HG03064 (cell line): Measurements from ENCODE around the gene UTP3.
"Not testable (repeated sequence)": the region's sequence is repeated elsewhere in the genome, so short reads cannot be mapped to it uniquely, and the experiment has no call there.

Experiments used
- ATAC-seq: cut with Tn5 transposase; IDR thresholded peaks from one replicate; pipeline ENCODE4 v1.9.1; 2021; ENCODE audit warnings: low read depth; ENCODE audit not compliant: unreplicated experiment

The UTP3 gene, protein sequence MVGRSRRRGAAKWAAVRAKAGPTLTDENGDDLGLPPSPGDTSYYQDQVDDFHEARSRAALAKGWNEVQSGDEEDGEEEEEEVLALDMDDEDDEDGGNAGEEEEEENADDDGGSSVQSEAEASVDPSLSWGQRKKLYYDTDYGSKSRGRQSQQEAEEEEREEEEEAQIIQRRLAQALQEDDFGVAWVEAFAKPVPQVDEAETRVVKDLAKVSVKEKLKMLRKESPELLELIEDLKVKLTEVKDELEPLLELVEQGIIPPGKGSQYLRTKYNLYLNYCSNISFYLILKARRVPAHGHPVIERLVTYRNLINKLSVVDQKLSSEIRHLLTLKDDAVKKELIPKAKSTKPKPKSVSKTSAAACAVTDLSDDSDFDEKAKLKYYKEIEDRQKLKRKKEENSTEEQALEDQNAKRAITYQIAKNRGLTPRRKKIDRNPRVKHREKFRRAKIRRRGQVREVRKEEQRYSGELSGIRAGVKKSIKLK

DNA sequence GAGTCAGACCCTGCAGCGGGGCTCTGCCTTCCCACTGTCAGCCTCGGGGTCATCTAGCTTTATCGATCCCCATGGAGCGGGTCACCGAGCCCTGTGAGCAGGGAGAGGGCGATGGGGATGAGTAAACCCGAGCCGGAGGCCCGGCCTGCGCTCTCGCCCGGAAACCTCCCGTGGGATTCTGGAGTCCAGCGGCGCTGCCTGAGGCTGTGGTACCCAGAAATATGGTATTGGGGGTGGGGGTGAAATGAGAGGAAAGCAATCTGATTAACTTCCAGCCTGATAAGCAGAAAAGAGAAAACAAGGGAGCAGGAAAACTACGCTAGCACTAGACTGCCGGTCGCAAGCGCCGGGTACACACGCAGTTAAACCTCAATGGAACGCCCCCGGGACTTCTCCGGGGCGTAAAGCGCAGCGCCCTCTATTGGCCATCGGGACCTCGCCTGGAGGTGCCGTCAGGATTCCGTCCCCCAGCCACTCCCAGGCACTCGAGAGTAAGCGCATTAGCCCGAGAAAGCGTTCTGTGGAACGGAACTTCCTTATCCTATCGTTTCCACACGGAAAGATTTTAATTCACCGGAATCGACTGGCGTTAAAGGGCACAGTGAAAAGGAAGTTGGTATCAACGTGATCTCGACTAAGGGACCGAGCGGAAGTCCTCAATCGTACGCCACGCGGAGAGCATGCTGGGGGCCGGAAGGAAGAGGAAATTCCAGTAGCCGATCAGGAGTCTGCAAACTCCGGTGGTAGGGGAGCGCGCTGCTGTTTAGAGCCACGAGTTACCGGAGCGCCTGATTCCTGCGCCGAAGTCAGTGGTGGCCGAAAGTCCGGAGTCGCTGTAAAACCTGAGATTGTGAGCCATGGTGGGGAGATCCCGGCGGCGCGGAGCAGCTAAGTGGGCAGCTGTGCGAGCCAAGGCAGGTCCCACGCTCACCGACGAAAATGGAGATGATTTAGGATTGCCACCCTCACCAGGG is at the start of gene UTP3:
TSS of gene UTP3 (plus strand) at position 712 of the 974 bp plus-strand sequence. CDS start at position 858, 146 bp downstream.
- peak; percentile 92 for ATAC-seq

DNA sequence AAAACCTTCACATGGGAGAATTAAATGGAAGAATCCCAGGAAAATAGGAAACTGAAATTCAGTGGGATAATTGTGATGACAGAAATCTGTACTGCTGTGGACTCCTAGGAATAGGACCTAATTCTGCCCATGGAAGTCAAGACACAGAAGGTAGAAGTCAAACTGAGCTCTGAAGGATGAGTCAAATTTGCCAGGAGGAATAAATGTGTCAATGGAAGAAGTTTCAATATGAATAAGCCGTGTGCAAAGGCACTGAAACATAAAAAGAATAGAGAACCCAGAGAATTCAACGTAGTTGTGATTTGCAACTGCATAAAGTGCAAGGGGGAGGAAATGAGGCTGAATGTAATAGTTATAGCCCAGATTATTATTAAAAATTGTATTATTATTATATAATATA is 48.1 kb upstream of the UTP3 start:
- no peak for ATAC-seq

DNA sequence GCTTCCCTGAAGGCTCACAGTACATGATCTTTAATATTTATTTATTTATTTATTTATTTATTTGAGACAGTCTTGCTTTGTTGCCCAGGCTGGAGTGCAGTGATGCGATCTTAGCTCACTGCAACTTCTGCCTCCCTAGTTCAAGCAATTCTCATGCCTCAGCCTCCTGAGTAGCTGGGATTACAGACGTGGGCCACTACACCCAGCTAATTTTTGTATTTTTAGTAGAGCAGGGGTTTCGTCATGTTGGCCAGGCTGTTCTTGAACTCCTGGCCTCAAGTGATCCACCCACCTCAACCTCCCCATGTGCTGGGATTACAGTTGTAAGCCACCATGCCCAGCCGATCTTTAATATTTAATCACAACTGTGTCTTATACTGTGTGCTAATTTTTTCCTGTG is 37.6 kb upstream of the UTP3 start:
- not testable (repeated sequence) for ATAC-seq

DNA sequence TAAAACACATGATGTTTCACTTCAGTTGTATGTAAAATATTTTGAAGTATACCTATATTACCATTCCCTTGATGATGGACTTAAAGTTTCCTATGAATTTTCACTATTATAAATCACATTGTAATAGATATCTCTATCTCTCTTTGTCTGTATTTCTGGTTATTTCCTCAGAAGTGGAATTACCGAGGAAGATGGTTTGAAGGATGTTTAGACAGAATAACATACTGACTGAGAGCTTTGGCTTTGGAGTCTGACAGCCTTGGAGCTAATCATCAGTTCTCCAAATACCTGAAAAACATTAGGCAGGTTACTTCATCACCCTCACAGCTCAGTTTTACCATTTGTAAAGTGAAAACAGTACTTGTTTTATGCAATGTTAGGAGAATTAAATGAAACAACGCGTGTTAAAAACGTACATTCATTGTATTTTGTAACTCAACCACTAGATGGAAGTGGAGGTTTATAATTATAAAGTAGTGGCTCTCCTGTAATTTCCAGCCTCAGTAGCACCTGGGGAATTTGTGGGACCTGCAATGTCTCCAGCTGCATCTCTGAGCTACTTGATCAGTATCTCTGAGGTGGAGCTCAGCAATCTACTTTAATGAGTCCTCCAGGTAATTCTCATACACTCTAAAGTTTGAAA is 36.3 kb upstream of the UTP3 start:
- ATAC-seq: no peak

DNA sequence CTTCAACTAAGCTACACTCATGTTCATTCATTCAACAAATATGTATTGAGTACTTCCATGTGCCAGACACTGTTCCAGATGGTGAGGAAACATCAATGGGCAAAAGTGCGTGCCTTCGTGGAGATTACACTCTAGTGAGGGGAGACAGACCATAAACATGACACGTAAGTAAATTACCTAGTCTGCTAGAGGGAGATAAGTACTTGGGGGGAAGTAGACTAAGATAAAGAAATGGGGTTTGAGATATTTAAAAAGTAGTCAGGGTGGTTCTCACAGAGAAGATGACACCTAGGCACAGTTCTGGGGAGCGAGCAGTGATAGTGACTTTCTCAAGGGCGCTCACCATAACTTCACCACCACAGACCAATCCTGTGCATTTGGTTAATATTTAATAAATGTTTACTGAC is 33.7 kb upstream of the UTP3 start:
- ATAC-seq: no peak

DNA sequence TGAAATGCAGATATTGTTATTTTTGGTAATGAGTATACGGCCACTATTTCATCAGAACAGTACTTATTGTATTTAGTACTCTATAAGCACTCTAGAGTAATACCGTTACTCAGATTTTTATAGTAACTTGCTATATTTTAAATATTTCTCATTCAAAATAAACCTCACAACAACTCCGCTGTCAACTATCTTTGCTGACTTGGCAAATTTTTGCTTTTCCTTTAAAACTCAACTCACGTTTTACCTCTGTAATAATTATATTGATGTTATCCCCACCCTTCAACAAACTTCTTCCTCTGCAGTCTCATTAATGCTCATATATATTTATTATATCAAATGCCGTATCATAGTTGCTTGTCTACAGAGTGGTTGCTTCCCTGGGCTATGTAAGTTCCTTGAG is 31.0 kb upstream of the UTP3 start:
- no peak for ATAC-seq

DNA sequence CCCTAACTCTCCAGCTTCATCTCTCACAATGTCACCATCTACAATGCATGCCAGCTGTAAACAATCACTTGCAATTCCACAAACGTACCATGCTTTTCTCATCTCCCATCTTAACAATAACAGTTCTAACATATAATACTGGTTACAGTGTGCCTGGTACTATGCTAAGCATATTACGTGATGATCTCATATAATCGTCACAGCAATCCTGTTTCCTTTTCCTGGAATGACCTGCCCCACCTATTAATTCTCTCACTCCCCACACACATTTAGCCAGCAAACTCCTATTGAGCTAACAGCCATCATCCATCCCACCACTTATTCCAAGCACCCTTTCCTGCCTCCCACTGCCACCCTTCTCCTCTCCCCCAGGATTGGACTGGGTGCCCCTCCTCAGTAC is 29.9 kb upstream of the UTP3 start:
- no peak for ATAC-seq

DNA sequence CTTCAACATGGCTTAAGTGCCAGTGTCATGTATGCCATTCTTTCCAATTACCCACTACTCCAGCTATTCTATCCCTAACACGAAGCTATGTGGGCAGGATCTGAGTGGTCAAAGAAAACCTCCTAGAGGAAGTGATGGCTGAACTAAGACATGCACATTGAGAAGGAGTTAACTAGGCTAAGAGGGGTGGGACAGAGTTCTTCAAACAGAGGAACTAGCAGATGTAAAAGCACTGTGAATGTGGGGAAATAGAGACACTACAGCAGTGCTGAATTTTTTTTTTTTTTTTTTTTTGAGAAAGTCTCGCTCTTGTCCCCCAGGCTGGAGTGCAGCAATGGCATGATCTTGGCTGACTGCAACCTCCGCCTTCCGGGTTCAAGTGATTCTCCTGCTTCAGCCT is 28.2 kb upstream of the UTP3 start:
- ATAC-seq: no peak

DNA sequence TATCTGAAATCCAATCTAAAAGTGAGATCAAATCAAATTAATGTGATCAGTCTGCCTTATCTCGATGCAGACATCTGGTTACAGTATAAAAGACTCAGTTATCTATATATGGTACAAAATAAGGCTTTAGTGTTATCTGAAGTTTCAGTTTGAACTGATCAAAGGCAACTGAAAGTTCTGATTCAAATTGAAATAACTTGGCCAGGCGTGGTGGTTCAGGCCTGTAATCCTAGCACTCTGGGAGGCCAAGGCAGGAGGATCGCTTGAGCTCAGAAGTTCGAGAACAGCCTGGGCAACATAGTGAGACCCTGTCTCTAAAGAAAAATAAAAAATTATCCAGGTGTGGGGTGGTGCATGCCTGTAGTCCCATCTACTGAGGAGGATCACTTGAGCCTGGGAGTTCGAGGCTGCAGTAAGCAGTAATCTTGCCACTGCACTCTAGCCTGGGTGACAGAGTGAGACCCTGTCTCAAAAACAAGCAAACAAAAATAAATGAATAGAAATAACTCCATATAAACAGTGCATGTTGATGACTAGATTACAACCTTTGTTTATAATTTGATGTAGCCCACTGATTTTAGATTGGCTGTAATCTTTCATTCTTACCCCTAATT is 26.9 kb upstream of the UTP3 start:
- ATAC-seq: peak; percentile 85

DNA sequence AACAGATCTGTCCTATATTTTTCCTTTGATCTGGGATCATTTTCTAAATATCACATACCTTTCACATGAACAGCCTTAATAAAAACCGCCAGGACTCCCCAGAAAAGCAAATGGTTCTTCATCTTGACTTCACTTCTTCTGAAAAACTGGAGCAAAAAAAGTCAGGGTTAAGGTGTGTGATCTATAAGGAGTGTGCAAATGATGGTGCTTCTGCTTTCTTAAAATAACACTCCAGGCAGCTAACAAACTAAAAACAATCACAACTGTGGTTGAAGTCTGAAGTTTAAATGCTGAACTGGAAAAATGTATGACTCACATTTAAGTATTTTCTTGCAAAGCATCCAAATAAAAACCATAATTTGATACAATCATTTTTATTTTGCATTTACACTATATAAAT is 22.0 kb upstream of the UTP3 start, which contains the start of gene JCHAIN:
TSS of gene JCHAIN (minus strand) at position 140 of the 400 bp plus-strand sequence. CDS start at position 122, 18 bp downstream.
- peak; percentile 43 for ATAC-seq

DNA sequence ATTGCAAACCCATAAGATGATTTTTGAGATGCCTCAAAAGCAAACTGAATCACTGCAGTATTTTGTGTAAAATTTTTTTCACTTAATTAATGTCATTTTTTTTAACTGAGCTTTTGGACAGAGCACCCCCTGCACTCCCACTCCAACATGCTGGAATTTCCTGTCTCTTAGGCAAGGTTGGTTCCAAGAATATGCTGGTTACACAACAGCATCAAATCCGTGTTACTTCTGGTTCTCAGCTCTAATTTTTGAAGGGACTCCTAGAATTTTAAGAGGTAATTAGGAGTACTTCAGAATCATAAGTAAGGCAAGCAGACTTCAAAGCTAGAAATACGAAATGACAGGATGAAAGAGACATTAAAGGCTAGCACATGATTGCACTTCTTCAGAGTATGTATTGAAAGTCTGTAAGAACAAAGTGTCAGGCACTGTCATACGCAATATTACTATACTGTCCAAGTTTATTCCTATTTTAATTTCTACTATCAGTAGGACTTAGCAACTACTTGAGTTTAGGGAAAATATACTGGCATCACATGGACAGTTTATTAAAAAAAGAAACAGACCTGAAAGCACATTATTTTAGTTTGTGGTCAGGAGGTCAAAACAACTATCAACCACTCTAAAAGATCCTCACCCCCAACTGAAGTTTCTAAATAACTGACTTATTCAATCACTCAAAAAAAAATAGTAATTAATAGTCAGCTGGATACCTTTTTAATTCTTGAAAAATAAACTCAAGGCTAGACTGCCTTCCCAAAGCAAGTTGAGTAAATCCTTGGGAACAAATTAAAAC is 20.4 kb upstream of the UTP3 start:
- ATAC-seq: peak; percentile 50

DNA sequence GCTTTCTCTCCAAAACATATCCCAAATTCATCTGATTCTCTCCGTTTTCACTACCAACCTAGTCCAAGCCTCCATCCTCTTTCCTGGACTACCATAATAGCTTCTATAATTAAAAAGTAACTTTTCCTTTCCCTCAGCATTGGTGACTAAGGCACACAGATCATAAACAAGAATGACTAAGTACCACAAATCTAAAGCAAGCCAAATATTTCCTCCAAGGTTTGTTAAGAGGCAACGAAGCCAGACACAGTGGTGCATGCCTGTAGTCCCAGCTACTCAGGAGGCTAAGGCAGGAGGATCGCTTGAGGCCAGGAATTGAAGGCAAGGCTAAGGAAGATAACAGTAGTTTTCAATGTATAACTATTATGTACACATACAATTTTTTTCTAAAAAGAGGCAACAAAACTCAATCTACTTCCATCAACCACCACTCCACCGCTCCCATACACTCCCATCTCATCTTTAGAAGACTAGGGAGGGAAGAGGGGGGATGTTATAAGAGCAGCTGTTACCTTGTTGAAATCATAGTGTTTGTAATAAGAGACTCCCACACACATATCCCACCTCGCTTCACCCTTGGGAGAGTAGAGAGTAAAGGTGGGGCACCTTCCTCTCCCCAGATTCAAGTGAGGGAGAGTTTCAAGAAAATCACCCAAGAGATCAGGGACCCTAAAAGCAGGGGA is 17.9 kb upstream of the UTP3 start:
- ATAC-seq: no peak

DNA sequence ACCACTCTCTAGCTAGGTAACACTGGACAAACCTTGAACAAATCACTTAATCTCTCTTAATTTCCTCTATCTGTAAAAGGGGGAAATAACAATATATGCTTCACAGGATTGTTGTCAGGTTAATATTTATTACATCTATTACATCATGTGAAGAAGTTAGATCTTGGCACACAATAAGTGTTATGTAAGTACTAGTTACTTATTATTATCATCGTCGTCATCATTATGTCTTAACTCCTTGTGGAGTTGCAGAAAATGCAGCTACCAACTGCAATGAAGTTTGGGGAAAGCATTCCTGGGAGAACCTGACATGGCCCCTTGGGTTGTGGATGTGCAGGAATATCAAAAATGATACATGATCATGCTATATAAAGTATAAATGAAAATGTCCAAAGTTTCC is 17.2 kb upstream of the UTP3 start:
- no peak for ATAC-seq

DNA sequence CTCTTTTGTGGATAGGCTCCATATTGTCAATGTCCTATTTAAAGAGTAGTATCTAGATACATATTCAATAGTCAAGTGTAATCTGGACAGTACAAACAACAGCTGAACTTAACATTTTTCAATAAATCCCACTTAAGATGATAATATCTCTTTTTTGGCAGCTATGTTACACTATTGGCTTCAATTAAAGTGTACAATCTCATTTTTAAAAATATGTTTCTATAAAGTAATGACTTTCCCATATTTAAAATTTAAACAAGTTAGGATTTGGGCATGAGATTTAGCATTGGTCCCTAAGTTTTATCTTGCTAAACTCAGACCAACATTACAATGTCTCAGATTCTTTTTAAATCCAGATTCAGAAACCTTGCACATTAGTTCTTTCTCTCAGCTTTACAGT is 14.1 kb upstream of the UTP3 start:
- no peak for ATAC-seq

DNA sequence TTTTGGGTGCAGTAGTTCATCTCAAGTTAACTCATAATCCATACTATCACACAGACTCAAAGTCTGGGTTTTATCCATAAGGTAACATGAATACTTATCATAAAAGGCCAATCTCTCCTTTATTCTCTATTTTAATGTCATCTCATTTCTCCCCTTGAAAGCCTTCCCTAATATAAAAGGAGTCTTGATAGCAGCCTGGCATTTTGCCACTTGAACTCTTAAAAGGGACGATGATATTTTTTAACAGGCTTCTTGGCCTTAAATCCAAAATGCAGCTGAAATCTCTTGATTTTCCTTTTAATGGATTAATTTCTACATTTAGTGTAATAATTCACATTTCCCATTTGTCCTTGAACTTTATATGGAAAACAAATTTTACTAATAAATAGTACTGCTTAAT is 13.6 kb upstream of the UTP3 start:
- ATAC-seq: no peak

DNA sequence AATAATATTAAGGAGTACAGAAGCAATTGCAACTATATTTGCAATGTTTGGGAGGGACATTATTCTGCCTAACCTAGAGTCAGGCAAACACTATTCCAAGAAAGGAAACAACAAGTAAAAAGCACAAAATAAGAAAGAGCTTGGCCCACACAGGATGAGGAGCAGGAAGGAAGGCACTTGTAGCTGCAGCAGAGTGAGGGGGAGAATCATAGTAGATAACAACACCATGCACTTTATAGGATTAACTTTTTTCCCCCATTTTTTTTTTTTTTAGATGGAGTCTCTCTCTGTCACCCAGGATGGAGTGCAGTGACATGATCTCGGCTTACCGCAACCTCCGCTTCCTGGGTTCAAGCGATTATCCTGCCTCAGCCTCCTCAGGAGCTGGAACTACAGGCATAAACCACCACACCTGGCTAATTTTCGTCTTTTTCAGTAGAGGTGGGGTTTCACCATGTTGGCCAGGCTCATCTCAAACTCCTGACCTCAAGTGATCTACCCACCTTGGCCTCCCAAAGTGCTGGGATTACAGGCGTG is 11.7 kb upstream of the UTP3 start:
- ATAC-seq: no peak

DNA sequence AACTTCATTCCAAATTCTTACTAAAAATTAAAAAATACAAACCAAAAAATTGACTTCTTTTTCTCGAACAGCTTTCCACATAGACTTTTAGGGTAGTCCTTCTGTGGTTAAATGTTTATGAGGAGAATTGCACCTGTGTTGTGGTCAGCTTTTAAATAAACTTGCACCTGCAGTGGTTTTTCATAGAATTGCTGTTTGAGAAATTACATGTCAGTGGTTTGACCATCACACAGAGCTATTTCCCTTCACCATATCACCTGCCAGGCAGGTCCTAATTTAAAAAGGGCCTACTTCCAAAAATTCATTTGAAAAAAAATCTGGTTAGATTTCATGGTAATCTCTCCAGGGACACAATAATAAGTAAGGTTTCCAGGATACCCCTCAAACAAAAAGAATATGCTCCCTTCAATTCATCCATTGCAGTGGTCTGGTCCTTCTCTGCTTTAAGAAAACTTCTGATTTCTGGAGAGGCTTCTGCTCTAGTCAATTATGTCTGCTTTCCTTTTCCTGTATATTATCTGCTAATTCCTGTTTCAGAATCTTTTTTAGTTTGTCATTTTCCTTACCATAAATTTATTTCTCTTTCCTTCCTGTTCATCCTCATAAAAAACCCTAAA is 9.8 kb upstream of the UTP3 start:
- peak; percentile 69 for ATAC-seq

DNA sequence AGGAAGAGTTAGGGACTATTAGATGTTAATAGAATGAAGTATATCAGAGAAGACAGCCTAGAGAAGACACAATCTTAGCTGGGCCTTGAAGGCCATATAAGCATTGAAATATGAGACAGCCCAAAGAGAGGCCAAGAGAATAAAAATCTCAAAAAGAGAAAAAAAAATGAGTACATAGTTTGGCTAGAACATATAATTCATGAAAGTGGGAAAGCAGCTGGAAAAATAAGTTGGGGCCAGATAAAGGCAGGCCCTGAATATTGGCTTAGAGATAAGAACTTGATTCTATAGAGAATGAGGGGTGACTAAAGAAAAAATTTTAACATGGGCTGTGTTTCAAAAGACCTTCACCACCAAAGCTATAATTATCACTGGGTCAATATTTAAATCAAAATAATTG is 7.4 kb upstream of the UTP3 start:
- no peak for ATAC-seq
